ENCODE results near the gene SLC1A5. TPM values are rescaled to one million over a fixed set of nuclear protein-coding genes. Genes with fewer than 3 reads are reported as not detected.
A peak's percentile ranks its signal among the peaks of the same experiment; 100 is the strongest.

The SLC1A5 gene
- total and polyA plus RNA-seq, 11 donors: 3.7 to 22.4 (median 8.9) TPM

DNA sequence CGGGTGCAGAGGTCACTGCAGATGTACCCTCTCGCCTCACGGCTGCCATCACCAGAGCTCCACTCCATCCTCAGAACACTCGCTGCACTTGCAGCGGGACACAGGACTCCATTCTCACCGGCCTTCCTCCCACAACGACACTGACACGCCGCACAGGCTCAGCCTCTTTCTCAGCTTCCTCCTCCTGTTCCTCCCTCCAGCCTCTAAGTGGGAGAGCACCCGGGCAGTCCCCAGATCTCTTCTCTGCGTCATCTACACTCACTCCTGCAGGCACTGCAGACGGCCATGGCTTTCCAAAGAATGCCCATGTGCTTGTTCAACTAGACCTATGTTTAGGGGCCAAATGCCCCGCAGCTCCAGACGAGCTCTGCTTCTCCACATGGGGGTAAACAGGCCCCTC lies 56.8 kb downstream of the SLC1A5 start:
- TF ChIP-seq CTCF (IDR thresholded peaks at IDR 0.05) (no peak), POLR2A (IDR thresholded peaks at IDR 0.05) (no peak)
- intact Hi-C loops (cut with DNase I): no loop called here
- peak overlapping the region in 1 of 12 donors; percentile 90 for H3K27ac ChIP-seq
- peaks cover 0 to 94% (median 90%) of the 10 kb centered on the region in 9 donors for H3K36me3 ChIP-seq
- H3K4me3 ChIP-seq: peak overlapping the region in 1 of 12 donors; percentile 23
- DNase-seq (peak in 1 of 5 donors; percentile 56), ATAC-seq (no peak)
- no peaks in the 10 kb centered on the region for H3K9me3 ChIP-seq
- H3K27me3 ChIP-seq: no peaks in the 10 kb centered on the region
- 77 to 83% (median 81%) methylated on average over 14 of the region's 14 CpGs for WGBS, 4 donors
- peaks cover 0 to 89% (median 23%) of the 10 kb centered on the region in 12 donors for H3K4me1 ChIP-seq

- Histone ChIP-seq H3K27me3 (no peaks in the 10 kb centered on the region), H3K4me1 (peaks cover 0 to 87% (median 23%) of the 10 kb centered on the region in 12 donors), H3K4me3 (peak overlapping the region in 1 of 12 donors; percentile 23), H3K36me3 (peaks cover 0 to 98% (median 93%) of the 10 kb centered on the region in 9 donors), H3K9me3 (no peaks in the 10 kb centered on the region), H3K27ac (peak overlapping the region in 1 of 12 donors; percentile 90)
- TF ChIP-seq CTCF (IDR thresholded peaks at IDR 0.05) (no peak), POLR2A (IDR thresholded peaks at IDR 0.05) (no peak)
- intact Hi-C loops (cut with DNase I): no loop called here
- DNase-seq: peak in 2 of 5 donors; percentile 69 to 77
- WGBS, 4 donors: 72 to 79% (median 76%) methylated on average over 12 to 14 of the region's 14 CpGs
- peak in 2 of 4 donors; percentile 3 to 16 for ATAC-seq
Measured at GRCh38 chr19:46731007-46731501, 57.3 kb downstream of the SLC1A5 start.

GRCh38 chr19:46730595-46730994 lies 57.8 kb downstream of the SLC1A5 start:
- no peak for ATAC-seq
- Histone ChIP-seq H3K4me3 (no peak overlapping the region), H3K27me3 (no peaks in the 10 kb centered on the region), H3K36me3 (peaks cover 0 to 98% (median 93%) of the 10 kb centered on the region in 9 donors), H3K27ac (no peak overlapping the region), H3K9me3 (no peaks in the 10 kb centered on the region), H3K4me1 (peaks cover 0 to 82% (median 22%) of the 10 kb centered on the region in 12 donors)
- intact Hi-C loops (cut with DNase I): no loop called here
- TF ChIP-seq POLR2A (IDR thresholded peaks at IDR 0.05): no peak
- no peak for TF ChIP-seq CTCF (IDR thresholded peaks at IDR 0.05)
- peak in 1 of 5 donors; percentile 44 for DNase-seq
- WGBS, 4 donors: 93 to 95% (median 94%) methylated on average over 14 of the region's 14 CpGs

DNA sequence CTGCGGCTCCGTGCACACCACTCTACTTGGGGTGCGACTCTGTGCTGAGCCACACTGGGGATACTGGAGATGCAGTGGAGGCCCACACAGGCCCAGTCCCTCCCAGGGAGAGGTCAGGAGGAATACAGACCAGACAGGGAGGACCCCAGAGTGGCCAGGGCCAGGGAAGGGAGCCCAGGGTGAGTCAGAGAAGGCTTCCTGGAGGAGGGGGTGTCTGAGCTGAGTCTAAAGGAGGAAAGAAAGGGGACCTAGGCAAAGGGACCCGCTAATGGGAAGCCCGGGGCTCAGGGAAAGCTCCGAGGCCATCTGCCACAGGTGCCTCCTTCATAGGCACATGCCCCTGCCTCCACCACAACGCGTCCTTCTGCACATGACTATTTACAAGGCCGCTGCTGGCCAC lies 58.2 kb downstream of the SLC1A5 start:
- WGBS, 4 donors: 93 to 98% (median 96%) methylated on average over 6 to 9 of the region's 9 CpGs
- no peaks in the 10 kb centered on the region for H3K9me3 ChIP-seq
- DNase-seq (no peak), ATAC-seq (no peak)
- no peaks in the 10 kb centered on the region for H3K27me3 ChIP-seq
- H3K27ac ChIP-seq: no peak overlapping the region
- intact Hi-C loops (cut with DNase I): no loop called here
- H3K36me3 ChIP-seq: peaks cover 0 to 98% (median 93%) of the 10 kb centered on the region in 9 donors
- TF ChIP-seq POLR2A (IDR thresholded peaks at IDR 0.05) (no peak), CTCF (IDR thresholded peaks at IDR 0.05) (no peak)
- H3K4me1 ChIP-seq: peaks cover 0 to 78% (median 21%) of the 10 kb centered on the region in 12 donors
- H3K4me3 ChIP-seq: no peak overlapping the region
